WTC11 (cell line): ENCODE measurements around the gene ALPI. TPM values are rescaled to one million over a fixed set of nuclear protein-coding genes. Genes with fewer than 3 reads are reported as not detected.
A peak's percentile ranks its signal among the peaks of the same experiment; 100 is the strongest.

Experiments used
- ATAC-seq: fragments of 200-7000 bp; cut with Tn5 transposase; 2 replicates; pipeline ENCODE4 v1.10.0; 2021; ENCODE audit warnings: mild to moderate bottlenecking, moderate library complexity
- CTCF ChIA-PET: fragments of 300-600 bp; sonication (Branson Sonifier 250); formaldehyde crosslinking; loops from one replicate; lab custom pipeline; 2021; ENCODE audit warnings: antibody characterized with exemption; lab: Charles Lee
- POLR2A ChIA-PET: fragments of 350-600 bp; sonication (Branson Sonifier 250); formaldehyde crosslinking; loops from one replicate; lab custom pipeline; 2021; ENCODE audit warnings: antibody characterized with exemption; lab: Charles Lee
- DNase-seq: peaks from one replicate; pipeline ENCODE4 v3.0.0; 2021; ENCODE audit warnings: low spot score
- H3K27ac Mint-ChIP-seq: 2 replicates; pipeline ENCODE4 v1.8.0; 2021; ENCODE audit warnings: mixed read lengths
- H3K27me3 Mint-ChIP-seq: 2 replicates; pipeline ENCODE4 v1.8.0; 2021; ENCODE audit warnings: low read depth, mild to moderate bottlenecking, moderate library complexity, mixed read lengths
- H3K36me3 Mint-ChIP-seq: 2 replicates; pipeline ENCODE4 v1.8.0; 2021; ENCODE audit warnings: mixed read lengths
- H3K4me1 Mint-ChIP-seq: 2 replicates; pipeline ENCODE4 v1.8.0; 2022; ENCODE audit warnings: mixed read lengths
- H3K4me3 Mint-ChIP-seq: 2 replicates; pipeline ENCODE4 v1.8.0; 2021; ENCODE audit warnings: mild to moderate bottlenecking, moderate library complexity, mixed read lengths
- H3K9me3 Mint-ChIP-seq: 2 replicates; pipeline ENCODE4 v1.8.0; 2021; ENCODE audit warnings: mixed read lengths
- AR ChIP-seq: fragments of 250-450 bp; sonication (Bioruptor Pico); IDR thresholded peaks from 2 replicates; pipeline ENCODE4 v1.9.0; 2021; ENCODE audit warnings: mild to moderate bottlenecking
- CREB1 ChIP-seq: sonication (generic); formaldehyde crosslinking; IDR thresholded peaks from 2 replicates; pipeline ENCODE4 v1.8.0; 2023; ENCODE audit warnings: mild to moderate bottlenecking, missing genetic modification reagents
- EMX1 ChIP-seq: fragments of 250-450 bp; sonication (Bioruptor Pico); IDR thresholded peaks from 2 replicates; pipeline ENCODE4 v1.8.0; 2021; ENCODE audit warnings: mild to moderate bottlenecking
- FOXJ3 ChIP-seq: sonication (generic); formaldehyde crosslinking; IDR thresholded peaks from 2 replicates; pipeline ENCODE4 v1.9.0; 2021; ENCODE audit warnings: missing genetic modification reagents, mild to moderate bottlenecking, borderline replicate concordance
- KAT7 ChIP-seq: sonication (generic); formaldehyde crosslinking; IDR thresholded peaks from 2 replicates; pipeline ENCODE4 v1.8.1; 2023; ENCODE audit warnings: missing genetic modification reagents, mild to moderate bottlenecking, borderline replicate concordance
- NFATC4 ChIP-seq: fragments of 250-450 bp; sonication (Bioruptor Pico); IDR thresholded peaks from 2 replicates; pipeline ENCODE4 v1.9.0; 2021; ENCODE audit warnings: mild to moderate bottlenecking
- STAT6 ChIP-seq: sonication (generic); formaldehyde crosslinking; conservative IDR thresholded peaks from 2 replicates; pipeline ENCODE4 v1.8.1; 2023; ENCODE audit warnings: mild to moderate bottlenecking, low read depth, missing genetic modification reagents, moderate library complexity
- TP53 ChIP-seq: sonication (generic); formaldehyde crosslinking; IDR thresholded peaks from 2 replicates; pipeline ENCODE4 v1.8.1; 2023; ENCODE audit warnings: mild to moderate bottlenecking, missing genetic modification reagents
- ZBTB21 ChIP-seq: sonication (generic); formaldehyde crosslinking; IDR thresholded peaks from 2 replicates; pipeline ENCODE4 v1.8.1; 2023; ENCODE audit warnings: mild to moderate bottlenecking, missing genetic modification reagents, borderline replicate concordance
- ZNF121 ChIP-seq: sonication (generic); formaldehyde crosslinking; IDR thresholded peaks from 2 replicates; pipeline ENCODE4 v1.8.0; 2023; ENCODE audit warnings: missing genetic modification reagents
- ZNF138 ChIP-seq: sonication (generic); formaldehyde crosslinking; conservative IDR thresholded peaks from 2 replicates; pipeline ENCODE4 v1.8.1; 2022; ENCODE audit warnings: mild to moderate bottlenecking, moderate library complexity, missing genetic modification reagents
- ZNF219 ChIP-seq: sonication (generic); formaldehyde crosslinking; IDR thresholded peaks from 2 replicates; pipeline ENCODE4 v1.8.0; 2023; ENCODE audit warnings: missing genetic modification reagents, mild to moderate bottlenecking, borderline replicate concordance
- ZNF263 ChIP-seq: sonication (generic); formaldehyde crosslinking; IDR thresholded peaks from 2 replicates; pipeline ENCODE4 v1.8.1; 2022; ENCODE audit warnings: low read depth, mild to moderate bottlenecking, moderate library complexity, missing genetic modification reagents
- total RNA-seq: library from RNA; stranded (reverse); gene quantifications from 3 replicates; pipeline ENCODE4 v1.2.3, GENCODE V29; 2021
- TF ChIP-seq, protein P1 (sequence below): sonication (generic); formaldehyde crosslinking; IDR thresholded peaks from 2 replicates; pipeline ENCODE4 v1.8.1; 2023; ENCODE audit warnings: mild to moderate bottlenecking, missing genetic modification reagents
- TF ChIP-seq, protein P2 (sequence below): sonication (generic); formaldehyde crosslinking; IDR thresholded peaks from 2 replicates; pipeline ENCODE4 v1.8.1; 2022; ENCODE audit warnings: low read depth, missing genetic modification reagents, borderline replicate concordance

ALPI gene
- total RNA-seq, 1 experiment from 2014 or later: not detected

DNA sequence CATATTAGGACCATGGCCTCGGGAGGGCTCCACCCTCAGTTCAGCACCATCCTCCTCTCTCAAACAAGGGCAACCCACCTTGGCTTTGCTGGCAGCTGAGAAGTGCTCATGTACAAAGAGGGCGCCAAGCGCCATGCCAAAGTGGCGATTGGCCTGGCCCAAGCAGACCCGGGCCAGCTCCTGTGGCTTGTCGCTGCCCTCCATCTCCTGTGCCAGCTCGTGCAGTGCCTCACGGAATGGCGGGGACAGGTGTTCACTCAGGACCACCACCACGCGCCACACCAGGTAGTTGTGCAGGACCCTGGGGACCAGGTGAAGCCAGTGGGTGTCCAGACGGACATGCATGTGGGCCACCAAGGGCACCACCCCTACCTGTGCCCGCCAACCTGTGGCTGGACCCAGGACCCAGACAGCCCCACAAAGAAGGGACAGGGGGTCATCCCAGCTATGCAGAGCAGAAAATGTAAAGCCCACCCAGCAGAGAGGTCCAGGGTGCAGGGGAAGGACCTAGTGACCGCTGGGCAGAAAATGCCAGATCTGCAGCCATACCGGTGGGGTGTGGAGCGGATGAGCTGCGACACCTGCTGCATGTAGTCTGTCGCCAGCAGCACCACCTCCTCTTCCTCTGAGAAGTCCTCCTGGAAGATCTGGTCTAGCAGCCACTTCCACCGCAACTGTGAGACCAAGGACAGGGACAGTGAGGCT is 28.1 kb downstream of the ALPI start:
- DNase-seq (peak; percentile 5), ATAC-seq (no peak)
- H3K4me1 Mint-ChIP-seq: peaks cover 11% of the 10 kb centered on the region
- TF ChIP-seq FOXJ3 (no peak), ZBTB21 (no peak), ZNF219 (CRISPR knock-in tag) (no peak), STAT6 (no peak)
- TF ChIP-seq, protein P1, sequence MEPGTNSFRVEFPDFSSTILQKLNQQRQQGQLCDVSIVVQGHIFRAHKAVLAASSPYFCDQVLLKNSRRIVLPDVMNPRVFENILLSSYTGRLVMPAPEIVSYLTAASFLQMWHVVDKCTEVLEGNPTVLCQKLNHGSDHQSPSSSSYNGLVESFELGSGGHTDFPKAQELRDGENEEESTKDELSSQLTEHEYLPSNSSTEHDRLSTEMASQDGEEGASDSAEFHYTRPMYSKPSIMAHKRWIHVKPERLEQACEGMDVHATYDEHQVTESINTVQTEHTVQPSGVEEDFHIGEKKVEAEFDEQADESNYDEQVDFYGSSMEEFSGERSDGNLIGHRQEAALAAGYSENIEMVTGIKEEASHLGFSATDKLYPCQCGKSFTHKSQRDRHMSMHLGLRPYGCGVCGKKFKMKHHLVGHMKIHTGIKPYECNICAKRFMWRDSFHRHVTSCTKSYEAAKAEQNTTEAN (CRISPR knock-in tag): no peak
- H3K27me3 Mint-ChIP-seq: peaks cover 56% of the 10 kb centered on the region
- no peak overlapping the region for H3K4me3 Mint-ChIP-seq
- no peaks in the 10 kb centered on the region for H3K36me3 Mint-ChIP-seq
- CTCF ChIA-PET: interaction anchor here (1.0 to 1.5 kb wide), 2 partner anchors 28 to 40 kb away, joined by 3 read pairs; no protein-coding TSS in a partner anchor
- no peak overlapping the region for H3K27ac Mint-ChIP-seq
- POLR2A ChIA-PET: interaction anchor here (1.4 kb wide), 1 partner anchor 11 kb away, joined by 3 read pairs; no protein-coding TSS in a partner anchor
- no peaks in the 10 kb centered on the region for H3K9me3 Mint-ChIP-seq

DNA sequence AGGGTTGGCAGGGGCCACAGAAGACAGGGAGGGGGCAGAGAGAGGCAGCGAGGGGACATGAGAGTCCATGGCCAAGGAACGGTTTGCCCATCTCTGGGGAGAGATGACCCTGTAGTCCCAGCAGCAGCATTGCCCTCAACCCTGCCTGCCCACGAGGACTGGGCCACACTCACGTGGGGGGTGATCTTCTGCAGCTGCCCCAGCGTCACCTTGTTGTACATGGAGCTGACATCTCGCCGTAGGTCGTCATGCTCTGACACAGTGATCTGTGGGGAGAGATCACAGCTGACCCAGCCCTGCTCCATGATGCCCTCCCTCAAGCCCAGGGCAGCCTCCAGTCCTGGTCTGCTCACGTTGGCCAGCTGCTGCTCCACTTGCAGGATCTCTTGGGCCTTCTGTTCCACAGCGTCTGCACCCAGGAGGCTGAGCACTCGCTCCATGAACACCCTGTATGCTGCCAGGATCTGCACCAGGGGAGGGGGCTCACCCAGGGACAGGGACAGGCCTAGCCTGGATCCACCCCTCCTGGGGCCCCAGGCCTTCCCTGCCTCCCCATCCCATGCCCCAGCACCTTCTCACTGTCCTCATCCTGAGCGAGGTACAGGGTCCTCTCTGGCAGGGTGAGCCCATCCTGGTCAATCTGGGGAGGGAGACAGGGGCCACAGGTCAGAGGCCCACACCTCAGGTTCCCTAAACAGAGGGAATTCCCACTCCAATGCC is 28.8 kb downstream of the ALPI start:
- H3K9me3 Mint-ChIP-seq: no peaks in the 10 kb centered on the region
- ChIA-PET POLR2A (interaction anchor here (1.4 kb wide), 1 partner anchor 12 kb away, joined by 3 read pairs; no protein-coding TSS in a partner anchor), CTCF (interaction anchor here (0.8 to 1.6 kb wide), 3 partner anchors 20 to 39 kb away, joined by 3 to 10 read pairs (median 4); no protein-coding TSS in a partner anchor)
- H3K4me1 Mint-ChIP-seq: peaks cover 18% of the 10 kb centered on the region
- ATAC-seq: no peak
- TF ChIP-seq ZBTB21 (no peak), CREB1 (CRISPR knock-in tag) (no peak), ZNF263 (no peak), NFATC4 (no peak), ZNF121 (CRISPR knock-in tag) (no peak), EMX1 (CRISPR knock-in tag) (no peak), TP53 (CRISPR knock-in tag) (no peak), ZNF138 (no peak), AR (CRISPR knock-in tag) (no peak), KAT7 (CRISPR knock-in tag) (no peak)
- TF ChIP-seq, protein P2, sequence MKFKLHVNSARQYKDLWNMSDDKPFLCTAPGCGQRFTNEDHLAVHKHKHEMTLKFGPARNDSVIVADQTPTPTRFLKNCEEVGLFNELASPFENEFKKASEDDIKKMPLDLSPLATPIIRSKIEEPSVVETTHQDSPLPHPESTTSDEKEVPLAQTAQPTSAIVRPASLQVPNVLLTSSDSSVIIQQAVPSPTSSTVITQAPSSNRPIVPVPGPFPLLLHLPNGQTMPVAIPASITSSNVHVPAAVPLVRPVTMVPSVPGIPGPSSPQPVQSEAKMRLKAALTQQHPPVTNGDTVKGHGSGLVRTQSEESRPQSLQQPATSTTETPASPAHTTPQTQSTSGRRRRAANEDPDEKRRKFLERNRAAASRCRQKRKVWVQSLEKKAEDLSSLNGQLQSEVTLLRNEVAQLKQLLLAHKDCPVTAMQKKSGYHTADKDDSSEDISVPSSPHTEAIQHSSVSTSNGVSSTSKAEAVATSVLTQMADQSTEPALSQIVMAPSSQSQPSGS (CRISPR knock-in tag): no peak
- peaks cover 63% of the 10 kb centered on the region for H3K27me3 Mint-ChIP-seq
- no peaks in the 10 kb centered on the region for H3K36me3 Mint-ChIP-seq
- H3K4me3 Mint-ChIP-seq: peak overlapping the region; percentile 59
- H3K27ac Mint-ChIP-seq: no peak overlapping the region
- DNase-seq: no peak
